Epithelial cell of proximal tubule (primary cell): ENCODE measurements around the gene RADIL. TPM values are rescaled to one million over a fixed set of nuclear protein-coding genes. Genes with fewer than 3 reads are reported as not detected.

Source experiments
- DNase-seq: peaks from one replicate; pipeline ENCODE4 v3.0.0-alpha.2; 2011; ENCODE audit warnings: low read depth
- H3K4me3 ChIP-seq: 2 replicates; pipeline ENCODE4 v1.5.1; 2011; ENCODE audit warnings: low read depth, mild to moderate bottlenecking, low read length
- CTCF ChIP-seq: conservative IDR thresholded peaks from 2 replicates; pipeline ENCODE4 v1.5.1; 2012; ENCODE audit warnings: low read depth, mild to moderate bottlenecking, low read length
- total RNA-seq: library from RNA; depleted of rRNA; stranded (reverse); fragments of >200 nt; gene quantifications from 2 replicates; pipeline ENCODE4 v1.2.3, GENCODE V29; 2015

The RADIL gene
- total RNA-seq, 1 donor from 2014 or later, result 2.4 TPM

- no peak for DNase-seq
- H3K4me3 ChIP-seq, result no peak overlapping the region
- no peak for TF ChIP-seq CTCF
These were observed 58.4 kb downstream of the RADIL start for GRCh38 chr7:4825081-4825480.

- no peak for TF ChIP-seq CTCF
- DNase-seq, result no peak
- H3K4me3 ChIP-seq, result no peak overlapping the region
These were observed 59.3 kb downstream of the RADIL start for GRCh38 chr7:4824120-4824775.

GRCh38 chr7:4823441-4824119 is 59.9 kb downstream of the RADIL start:
- TF ChIP-seq CTCF, result no peak
- H3K4me3 ChIP-seq, result no peak overlapping the region
- no peak for DNase-seq

- no peak for TF ChIP-seq CTCF
- DNase-seq, result no peak
- H3K4me3 ChIP-seq, result no peak overlapping the region
These were observed 60.8 kb downstream of the RADIL start for GRCh38 chr7:4822677-4823076.

GRCh38 chr7:4820967-4821471 is 62.5 kb downstream of the RADIL start:
- no peak for TF ChIP-seq CTCF
- DNase-seq, result no peak
- H3K4me3 ChIP-seq, result no peak overlapping the region

- DNase-seq, result no peak
- H3K4me3 ChIP-seq, result no peak overlapping the region
- TF ChIP-seq CTCF, result no peak
These were observed 63.0 kb downstream of the RADIL start for GRCh38 chr7:4820405-4820966.
